HTERT RPE-1 (cell line): Measurements from ENCODE around the gene NBL1.

ENCODE experiments used
- in situ Hi-C: fragments of 300-500 bp; cut with MboI; formaldehyde crosslinking; loops from 4 replicates; pipeline ENCODE4 v1.14.3; 2020; ENCODE audit warnings: low sequenced_read_pairs

Gene NBL1

DNA sequence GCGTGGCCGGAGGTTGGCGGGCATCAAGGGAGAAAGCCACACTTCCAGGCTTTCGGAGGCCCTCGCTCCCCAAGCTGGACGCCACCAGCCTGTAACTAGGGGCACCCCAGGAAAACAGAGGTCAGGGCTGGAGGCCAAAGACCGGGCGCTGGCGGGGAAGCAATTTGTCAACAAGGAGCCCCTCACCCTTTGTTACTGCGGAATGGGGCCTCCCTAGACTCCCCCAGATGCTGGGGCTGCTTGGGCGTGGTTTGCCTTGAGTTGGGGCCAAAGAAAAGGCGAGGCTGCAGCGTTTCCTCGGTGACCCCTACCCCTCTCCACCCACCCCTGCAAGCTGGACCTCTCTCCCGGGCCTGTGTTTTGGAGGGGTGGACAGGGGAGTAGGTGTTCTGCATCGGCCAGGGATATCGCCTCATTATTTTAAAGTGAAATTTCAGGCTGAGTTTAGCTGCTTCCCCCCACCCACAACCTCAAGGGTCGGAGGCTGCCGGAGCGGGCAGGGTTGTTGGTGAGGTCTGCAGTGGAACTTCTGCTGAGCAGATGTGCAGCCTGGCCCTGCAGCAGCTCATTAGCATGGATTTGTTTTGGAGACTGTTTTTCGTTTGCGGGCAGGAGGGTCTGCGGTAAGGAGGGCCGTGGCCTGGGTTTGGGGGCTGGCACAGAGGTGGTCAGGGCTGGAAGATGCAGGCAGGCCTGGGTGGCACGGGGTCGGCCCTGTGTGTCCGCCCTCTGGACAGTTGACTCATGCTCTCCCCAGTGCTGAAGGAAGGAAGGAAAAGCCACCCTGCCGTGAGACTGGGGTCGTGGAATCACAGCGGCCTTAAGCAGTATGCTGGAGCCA lies 1.5 kb downstream of the NBL1 start:
- in situ Hi-C loops: no loop called here

DNA sequence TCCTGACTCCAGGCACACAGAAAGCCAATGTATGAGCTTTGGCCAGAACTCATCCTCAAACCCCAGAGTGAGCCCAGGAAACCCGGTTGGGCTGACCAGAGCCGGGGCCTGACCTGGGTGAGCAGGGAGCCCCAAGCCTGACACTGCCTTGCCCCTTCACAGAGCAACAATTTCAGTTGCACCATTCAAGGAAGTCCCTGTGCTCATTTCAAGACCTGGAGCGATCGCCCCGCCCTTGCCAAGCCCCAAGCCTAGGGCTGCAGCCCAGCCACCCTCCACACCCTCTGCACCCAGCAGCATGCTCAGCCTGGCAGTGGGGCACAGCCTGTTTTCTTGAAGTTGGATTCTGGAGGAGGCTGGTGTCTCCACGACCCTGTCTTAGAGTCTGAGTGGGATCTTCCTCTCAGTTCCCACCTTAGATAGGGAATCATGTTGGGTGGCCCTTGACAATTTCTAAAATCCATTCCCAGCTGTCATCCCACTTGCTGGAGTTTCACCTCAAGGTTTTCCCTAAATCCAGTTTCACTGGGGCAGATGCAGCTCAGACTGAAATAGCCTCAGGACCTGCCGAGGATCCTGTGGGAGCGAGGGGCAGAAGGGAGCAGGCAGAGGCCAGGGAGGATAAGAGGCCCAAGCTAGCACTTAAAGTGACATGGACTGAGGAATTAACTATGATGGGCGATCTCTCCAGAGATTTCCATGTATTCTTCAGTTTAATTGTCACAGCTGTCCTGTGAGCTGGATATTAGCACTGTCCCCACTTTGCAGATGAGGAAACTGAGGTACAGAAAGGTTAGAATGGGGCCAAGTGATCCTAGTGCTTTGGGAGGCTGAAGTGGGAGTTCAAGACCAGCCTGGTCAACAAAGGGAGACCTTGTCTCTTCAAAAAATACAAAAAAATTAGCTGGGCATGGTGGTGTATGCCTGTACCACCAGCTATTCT lies 2.5 kb downstream of the NBL1 start:
- in situ Hi-C loops: no loop called here

DNA sequence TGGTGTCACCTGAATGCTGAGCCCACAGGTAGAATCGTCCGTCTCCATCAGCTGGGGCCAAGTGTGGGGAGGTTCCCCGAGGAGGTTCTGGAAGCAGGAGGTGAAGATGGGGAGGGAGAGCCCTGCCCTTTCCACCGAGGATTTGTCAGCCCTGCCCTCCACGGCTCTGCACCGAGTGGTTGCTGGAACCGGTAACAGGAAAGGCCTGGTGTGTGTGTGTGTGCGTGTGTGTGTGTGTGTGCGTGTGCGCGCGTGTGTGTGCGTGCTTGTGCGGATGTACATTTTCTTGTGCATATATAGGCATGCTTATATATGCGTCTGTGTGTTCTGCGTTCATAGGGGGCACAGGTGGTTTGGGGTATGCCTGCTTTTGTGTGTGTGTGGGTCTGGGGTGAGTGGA lies 3.5 kb downstream of the NBL1 start:
- in situ Hi-C loops: no loop called here

DNA sequence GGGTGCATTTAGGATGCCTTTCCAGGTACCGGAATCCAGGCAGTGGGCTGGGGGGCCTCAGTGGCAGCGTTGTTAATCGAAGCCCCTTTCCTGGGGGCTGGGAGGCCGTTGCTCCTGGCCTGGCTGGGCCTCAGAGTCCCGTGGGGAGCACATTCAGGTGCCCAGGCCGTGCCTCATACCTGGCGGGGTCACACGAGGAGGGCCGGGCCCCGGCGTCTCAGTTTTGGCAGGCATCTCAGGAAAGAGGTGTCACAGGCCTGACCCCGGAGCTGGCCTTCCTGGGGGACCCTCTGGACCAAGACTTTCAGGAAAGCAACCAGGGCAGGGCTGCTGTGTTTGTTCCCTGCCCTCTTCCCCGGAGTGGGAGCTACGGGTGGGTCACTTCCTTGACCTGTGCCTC lies 4.1 kb downstream of the NBL1 start:
- in situ Hi-C loops: no loop called here

DNA sequence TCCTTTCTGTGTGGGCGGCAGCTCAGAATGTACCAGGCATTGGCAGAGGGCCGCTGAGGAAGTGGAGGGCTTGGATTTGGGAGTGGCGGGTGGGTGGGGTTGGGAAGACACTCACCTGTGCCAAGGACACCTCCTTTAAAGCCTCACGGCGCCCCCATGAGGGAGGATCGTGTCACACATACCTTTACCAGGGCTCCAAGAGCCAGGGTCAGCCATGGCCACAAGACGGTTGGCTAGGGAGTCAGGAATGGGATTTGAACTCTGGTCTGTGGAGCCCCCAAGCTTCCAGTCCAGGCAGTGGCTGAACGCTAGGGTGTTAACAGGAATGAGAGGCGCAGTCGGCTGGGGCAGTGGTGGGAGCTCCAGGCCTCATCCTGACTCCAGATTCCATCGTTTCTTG lies 4.6 kb downstream of the NBL1 start:
- in situ Hi-C loops: no loop called here

DNA sequence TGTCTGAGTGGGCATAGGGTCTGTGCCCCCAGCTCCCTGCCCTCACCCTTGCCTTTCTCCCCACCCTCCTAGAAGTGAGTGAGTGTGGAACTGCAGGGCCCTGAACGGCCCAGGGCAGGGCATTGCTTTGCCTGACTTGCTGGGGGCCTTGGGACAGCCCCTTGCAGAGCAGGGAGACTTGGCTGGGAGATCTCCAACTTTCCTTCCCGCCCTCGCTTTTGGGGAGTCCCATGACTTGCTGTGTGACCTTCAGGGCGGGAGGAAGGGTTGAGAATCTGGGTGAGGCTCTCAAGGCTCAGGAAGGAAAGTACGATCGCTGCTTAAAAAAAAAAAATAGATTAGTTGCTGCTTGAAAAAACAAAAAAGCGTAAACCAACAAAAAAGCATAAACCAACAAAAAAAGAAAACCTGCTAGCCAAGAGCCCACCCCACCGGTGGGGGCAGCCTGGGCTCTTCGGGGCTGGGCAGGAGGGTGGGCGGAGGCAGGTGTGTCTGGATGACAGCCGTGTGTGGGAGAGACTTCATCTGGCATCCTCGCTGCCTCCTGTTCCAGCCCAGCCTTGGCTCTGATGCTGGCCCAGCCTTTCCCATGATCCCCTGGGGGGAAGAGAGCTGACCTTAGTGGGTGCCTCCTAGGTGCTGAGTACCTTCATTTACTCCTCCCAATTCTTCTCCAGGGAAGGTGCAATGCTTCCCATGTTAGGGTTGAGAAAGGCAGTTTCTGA lies 6.5 kb downstream of the NBL1 start:
- in situ Hi-C loops: no loop called here

DNA sequence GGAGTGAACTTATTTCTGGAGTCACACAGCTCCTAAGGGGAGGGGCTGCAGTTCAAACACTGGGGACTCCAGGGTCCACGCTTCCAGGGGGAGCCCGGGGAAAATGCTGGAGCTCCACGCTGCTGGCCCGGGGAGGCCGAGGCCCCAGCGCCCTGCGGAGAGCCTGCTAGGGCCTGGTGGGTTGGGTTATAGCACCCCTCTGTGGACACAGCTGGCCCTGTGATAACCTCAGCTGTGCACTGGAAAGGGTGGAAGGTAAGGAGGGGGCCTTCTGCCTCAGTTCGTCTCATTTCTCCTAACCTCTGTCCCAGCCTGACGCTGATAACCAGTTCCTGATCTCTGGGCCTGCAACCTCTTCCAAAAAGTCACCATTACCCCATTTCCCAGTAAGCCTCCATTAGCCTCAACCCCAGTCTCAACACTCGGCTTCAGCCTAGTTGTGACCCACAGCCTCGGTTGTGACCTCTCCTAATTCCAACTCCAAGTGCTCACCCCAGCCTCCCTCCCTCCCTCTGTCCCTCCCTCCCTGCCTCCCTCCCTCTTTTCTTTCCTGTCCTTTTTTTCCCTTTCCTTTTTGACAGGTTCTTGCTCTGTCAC lies 7.1 kb downstream of the NBL1 start:
- in situ Hi-C loops: no loop called here

DNA sequence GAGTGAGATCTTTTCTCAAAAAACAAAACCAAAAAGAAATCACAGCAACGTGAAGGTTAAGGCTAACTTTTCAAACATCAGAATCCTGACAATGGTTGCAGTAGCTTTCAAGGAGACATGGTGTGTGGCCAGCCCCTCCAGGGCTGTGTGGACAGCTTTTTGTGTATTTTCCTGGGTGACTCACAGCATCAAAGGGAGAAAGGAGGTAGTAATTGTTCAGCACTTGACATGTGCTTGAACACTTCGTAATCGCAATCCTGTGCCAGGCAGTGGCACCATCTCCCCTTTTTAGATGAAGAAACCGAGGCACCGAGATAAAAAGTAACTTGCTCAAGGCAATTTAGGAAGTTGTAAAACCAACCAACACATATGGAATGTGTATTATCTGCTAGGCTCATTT lies 10.3 kb downstream of the NBL1 start:
- in situ Hi-C loops: no loop called here

DNA sequence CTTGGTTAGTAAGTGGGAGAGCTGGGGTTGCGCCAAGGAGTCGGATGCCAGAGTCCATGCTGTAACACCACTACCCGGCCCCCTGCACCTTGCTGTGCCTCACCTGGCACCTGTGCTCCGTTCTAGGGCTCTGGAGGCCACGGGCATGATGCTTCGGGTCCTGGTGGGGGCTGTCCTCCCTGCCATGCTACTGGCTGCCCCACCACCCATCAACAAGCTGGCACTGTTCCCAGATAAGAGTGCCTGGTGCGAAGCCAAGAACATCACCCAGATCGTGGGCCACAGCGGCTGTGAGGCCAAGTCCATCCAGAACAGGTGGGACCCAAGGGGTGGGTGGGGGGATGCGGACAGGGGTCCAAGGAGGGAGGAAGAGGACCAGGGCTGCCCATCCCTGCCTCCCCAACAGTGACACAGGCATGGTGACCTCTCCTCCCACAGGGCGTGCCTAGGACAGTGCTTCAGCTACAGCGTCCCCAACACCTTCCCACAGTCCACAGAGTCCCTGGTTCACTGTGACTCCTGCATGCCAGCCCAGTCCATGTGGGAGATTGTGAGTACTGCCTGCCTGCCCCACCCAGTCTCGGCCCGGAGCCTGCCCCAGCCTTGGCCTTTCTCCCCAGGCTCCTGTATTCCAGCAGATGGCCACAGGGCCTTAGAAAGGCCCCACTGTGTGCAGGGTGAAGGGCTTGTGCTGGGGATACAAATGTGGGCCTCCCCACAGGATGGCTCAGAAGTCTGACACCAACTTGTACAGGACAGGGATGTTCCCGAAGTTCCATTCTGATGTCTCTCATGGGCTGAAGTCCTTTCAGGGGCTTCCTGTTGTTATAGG lies 11.0 kb downstream of the NBL1 start:
- in situ Hi-C loops: no loop called here

DNA sequence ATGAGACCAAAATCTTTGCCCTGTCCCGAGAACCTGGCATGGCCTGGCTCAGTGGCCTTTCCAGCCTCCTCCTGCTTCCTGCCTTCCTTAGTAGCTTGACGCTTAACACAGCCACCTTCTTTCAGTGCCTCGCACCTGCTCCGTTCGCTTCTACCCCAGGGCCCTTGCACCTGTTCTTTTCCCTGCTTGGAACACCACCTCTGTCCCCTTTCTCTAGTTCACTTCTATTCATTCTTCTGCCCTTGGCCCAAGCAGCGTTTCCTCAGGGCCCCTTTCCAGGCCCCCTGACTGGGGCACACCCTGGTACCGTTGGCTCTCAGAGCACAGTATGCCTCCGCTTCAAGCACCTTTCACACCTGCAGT lies 11.6 kb downstream of the NBL1 start:
- in situ Hi-C loops: no loop called here

DNA sequence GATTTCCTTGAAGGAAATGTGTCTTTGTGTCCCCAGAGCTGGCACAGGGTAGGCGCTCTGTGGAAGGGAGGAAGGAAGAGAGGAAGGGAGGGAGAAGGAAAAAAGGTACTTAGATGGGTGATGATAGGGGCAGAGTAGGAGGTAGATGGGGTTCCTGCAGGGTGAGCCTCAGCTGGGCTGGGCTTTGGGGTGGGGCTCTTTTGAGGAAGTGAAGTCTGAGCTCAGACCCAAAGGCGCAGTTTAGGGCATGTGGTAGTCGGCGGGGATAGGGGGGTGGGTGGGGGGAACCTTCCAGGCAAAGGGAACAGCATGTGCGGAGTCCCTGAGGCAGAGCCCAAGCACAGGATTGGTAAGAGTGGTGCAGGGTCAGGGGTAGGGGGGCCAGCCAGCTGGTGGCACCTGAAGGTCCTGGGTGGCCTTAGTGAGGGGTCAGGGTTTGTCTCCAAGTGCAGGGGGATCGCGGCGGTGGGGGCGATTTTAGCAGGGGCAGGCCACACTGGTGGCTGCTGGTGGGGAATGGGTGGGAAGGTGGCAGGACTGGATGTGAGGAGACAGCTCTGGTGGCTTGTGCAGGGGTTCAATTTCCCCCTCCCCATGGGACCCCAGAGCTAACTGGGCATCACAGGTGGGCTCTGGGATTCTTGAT lies 12.1 kb downstream of the NBL1 start:
- in situ Hi-C loops: no loop called here

DNA sequence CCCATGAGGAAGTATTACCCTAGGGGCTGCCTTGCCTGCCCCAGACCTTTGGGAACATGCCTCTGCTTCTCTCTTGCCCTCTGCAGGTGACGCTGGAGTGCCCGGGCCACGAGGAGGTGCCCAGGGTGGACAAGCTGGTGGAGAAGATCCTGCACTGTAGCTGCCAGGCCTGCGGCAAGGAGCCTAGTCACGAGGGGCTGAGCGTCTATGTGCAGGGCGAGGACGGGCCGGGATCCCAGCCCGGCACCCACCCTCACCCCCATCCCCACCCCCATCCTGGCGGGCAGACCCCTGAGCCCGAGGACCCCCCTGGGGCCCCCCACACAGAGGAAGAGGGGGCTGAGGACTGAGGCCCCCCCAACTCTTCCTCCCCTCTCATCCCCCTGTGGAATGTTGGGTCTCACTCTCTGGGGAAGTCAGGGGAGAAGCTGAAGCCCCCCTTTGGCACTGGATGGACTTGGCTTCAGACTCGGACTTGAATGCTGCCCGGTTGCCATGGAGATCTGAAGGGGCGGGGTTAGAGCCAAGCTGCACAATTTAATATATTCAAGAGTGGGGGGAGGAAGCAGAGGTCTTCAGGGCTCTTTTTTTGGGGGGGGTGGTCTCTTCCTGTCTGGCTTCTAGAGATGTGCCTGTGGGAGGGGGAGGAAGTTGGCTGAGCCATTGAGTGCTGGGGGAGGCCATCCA lies 12.8 kb downstream of the NBL1 start:
- in situ Hi-C loops: no loop called here

DNA sequence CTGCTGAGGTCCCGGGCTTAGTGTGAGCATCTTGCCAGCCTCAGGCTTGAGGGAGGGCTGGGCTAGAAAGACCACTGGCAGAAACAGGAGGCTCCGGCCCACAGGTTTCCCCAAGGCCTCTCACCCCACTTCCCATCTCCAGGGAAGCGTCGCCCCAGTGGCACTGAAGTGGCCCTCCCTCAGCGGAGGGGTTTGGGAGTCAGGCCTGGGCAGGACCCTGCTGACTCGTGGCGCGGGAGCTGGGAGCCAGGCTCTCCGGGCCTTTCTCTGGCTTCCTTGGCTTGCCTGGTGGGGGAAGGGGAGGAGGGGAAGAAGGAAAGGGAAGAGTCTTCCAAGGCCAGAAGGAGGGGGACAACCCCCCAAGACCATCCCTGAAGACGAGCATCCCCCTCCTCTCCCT lies 13.4 kb downstream of the NBL1 start:
- in situ Hi-C loops: no loop called here

DNA sequence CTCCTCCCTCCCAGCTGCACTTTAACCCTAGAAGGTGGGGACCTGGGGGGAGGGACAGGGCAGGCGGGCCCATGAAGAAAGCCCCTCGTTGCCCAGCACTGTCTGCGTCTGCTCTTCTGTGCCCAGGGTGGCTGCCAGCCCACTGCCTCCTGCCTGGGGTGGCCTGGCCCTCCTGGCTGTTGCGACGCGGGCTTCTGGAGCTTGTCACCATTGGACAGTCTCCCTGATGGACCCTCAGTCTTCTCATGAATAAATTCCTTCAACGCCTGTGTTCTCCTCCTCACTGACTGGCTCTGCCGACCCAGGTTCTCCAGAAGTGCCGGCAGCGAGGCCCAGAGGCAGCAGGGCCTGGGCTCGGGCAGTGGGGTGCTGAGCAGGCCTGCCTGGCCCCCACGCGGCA lies 14.1 kb downstream of the NBL1 start:
- in situ Hi-C loops: no loop called here

DNA sequence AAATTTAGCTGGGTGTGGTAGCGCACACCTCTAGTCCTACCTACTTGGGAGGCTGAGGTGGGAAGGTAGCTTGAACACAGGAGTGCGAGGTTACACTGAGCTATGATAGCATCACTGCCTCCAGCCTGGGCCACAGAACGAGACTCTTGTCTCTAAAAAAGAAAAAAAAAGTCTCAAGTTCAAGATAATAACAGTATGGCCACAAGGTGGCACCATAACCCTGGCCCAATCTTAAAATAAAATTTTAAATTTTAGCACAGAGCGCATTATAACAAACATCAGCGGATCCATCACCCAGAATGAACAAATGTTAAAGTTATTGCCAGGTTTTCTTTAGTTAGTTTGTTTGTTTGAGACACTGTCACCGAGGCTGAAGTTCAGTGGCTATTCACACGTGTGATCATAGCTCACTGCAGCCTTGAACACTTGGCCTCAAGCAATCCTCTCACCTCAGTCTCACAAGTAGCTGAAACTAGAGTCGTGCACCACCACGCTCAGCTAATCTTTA lies 17.7 kb downstream of the NBL1 start:
- in situ Hi-C loops: no loop called here

DNA sequence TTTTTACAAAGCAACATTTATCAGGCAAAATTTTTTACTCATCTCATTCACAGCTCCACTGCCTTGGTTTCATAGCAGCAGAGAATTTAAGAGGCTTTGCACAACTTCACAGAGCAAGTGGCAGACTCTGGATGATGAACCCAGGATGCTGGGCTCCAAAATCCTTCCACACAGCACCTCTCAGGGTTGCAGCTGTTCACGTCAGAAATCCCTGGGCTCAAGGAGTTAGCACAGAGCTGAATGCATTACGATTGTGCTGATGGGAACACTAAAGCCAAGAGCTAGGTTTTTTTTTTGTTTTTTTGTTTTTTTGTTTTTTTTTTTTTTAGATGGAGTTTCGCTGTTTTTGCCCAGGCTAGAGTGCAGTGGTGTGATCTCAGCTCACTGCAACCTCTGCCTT lies 18.2 kb downstream of the NBL1 start:
- in situ Hi-C loops: no loop called here

DNA sequence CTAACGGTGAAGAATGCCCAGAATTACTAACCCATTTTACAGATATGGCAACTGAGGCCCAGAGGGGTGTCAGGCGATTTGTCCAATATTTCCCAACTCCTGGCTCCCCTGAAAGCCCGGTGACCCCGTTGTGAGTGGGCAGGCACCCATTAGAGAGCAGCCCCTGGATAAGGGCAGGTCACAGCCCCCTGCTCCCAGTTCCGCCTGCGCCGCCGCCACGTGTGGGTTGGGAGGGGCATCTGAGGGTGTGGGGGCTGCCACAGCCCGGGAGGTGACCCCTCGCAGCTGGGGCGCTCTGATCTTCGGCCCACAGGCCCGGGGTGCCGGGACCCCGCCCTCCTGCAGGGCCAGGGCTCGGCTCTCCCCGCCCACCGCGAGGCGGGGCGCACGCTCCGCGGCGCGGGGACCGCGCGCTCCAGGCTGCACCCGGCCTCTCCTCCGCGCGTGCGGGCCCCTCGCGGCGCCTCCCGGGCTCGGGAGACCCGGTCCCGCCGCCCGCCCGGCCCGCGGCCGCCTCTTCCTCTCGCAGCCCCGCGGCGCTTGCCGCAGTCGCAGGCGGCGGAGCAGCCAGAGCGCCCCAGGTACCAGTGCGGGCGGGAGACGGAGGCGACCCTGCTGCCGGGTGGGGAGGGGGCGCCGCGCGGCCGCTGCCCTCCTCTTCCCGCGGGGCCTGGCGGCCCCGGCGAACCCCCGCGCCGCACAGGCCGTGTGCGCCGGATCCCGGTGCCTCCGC lies 20.5 kb downstream of the NBL1 start, which contains the start of gene HTR6:
Gene HTR6, plus strand, starts transcription at position 423 of the 733 bp plus-strand sequence. CDS start 879 bp downstream, outside the sequence.
- in situ Hi-C loops: no loop called here

DNA sequence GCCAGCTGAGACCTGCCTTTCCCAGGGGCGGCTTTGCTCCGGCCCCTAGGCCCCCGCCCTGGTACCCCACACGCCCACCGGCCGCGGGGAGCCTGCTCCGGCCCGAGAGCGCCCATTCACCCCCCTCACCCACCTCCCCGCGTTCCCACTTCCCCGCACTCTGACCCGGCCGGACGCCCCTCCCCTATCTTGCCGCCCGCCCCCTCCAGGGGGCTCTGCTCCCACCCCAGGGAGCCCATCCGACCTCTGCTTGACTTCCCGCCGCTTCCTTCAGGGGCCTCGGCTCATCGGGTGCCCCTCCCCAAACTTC lies 21.0 kb downstream of the NBL1 start:
- in situ Hi-C loops: no loop called here
